Peyer's patch (tissue), 4 donors: ENCODE data around the gene FAR1.

Experiments used
- POLR2A ChIP-seq, 2 donors: fragments of 450-650 bp; IDR thresholded peaks; one replicate each; pipeline ENCODE4 v1.5.1; 2017; ENCODE audit warnings: antibody characterized with exemption in 2 of 2, mild to moderate bottlenecking in 2 of 2, moderate library complexity in 2 of 2
- TF ChIP-seq, protein P1 (sequence below), 6 experiments: fragments of 450-650 bp in 4 of 6; fragments of 200-600 bp in 2 of 6; sonication (generic) in 1 of 6; IDR thresholded peaks; one replicate each; pipeline ENCODE4 v1.5.1; 2017 to 2019; ENCODE audit warnings: antibody characterized with exemption in 6 of 6, mild to moderate bottlenecking in 3 of 6, moderate library complexity in 1 of 6

GRCh38 chr11:13699870-13700269 is 31.4 kb downstream of the FAR1 start:
- TF ChIP-seq POLR2A (IDR thresholded peaks at IDR 0.05) = no peak
- TF ChIP-seq, protein P1, sequence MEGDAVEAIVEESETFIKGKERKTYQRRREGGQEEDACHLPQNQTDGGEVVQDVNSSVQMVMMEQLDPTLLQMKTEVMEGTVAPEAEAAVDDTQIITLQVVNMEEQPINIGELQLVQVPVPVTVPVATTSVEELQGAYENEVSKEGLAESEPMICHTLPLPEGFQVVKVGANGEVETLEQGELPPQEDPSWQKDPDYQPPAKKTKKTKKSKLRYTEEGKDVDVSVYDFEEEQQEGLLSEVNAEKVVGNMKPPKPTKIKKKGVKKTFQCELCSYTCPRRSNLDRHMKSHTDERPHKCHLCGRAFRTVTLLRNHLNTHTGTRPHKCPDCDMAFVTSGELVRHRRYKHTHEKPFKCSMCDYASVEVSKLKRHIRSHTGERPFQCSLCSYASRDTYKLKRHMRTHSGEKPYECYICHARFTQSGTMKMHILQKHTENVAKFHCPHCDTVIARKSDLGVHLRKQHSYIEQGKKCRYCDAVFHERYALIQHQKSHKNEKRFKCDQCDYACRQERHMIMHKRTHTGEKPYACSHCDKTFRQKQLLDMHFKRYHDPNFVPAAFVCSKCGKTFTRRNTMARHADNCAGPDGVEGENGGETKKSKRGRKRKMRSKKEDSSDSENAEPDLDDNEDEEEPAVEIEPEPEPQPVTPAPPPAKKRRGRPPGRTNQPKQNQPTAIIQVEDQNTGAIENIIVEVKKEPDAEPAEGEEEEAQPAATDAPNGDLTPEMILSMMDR (IDR thresholded peaks at IDR 0.05) = no peak
